Immature natural killer cell (primary cell): ENCODE data around the gene PLXNA2. TPM values are rescaled to one million over a fixed set of nuclear protein-coding genes. Genes with fewer than 3 reads are reported as not detected.

Experiments
- DNase-seq, 3 donors: peaks; one replicate each; pipeline ENCODE4 v3.0.0; 2022; ENCODE audit warnings: mixed read lengths in 1 of 3
- H3K27ac Mint-ChIP-seq, 6 donors: one replicate each; pipeline ENCODE4 v1.8.0; 2020; ENCODE audit warnings: mixed read lengths in 6 of 6, mild to moderate bottlenecking in 5 of 6, inconsistent platforms in 4 of 6, moderate library complexity in 3 of 6
- H3K27me3 Mint-ChIP-seq, 3 donors: one replicate each; pipeline ENCODE4 v1.8.0; 2020 to 2021; ENCODE audit warnings: low read depth in 3 of 3, mild to moderate bottlenecking in 3 of 3, mixed read lengths in 3 of 3, moderate library complexity in 3 of 3, inconsistent platforms in 1 of 3
- H3K36me3 Mint-ChIP-seq, 3 donors: one replicate each; pipeline ENCODE4 v1.8.0; 2020; ENCODE audit warnings: mixed read lengths in 3 of 3, inconsistent platforms in 2 of 3, mild to moderate bottlenecking in 2 of 3
- H3K4me1 Mint-ChIP-seq, 2 donors: one replicate each; pipeline ENCODE4 v1.8.0; 2020; ENCODE audit warnings: inconsistent platforms in 2 of 2, mild to moderate bottlenecking in 2 of 2, mixed read lengths in 2 of 2, moderate library complexity in 1 of 2
- H3K4me3 Mint-ChIP-seq, 5 donors: one replicate each; pipeline ENCODE4 v1.8.0; 2020; ENCODE audit warnings: mild to moderate bottlenecking in 5 of 5, mixed read lengths in 5 of 5, inconsistent platforms in 3 of 5, moderate library complexity in 3 of 5
- H3K9me3 Mint-ChIP-seq, 6 donors: one replicate each; pipeline ENCODE4 v1.8.0; 2020; ENCODE audit warnings: mild to moderate bottlenecking in 6 of 6, mixed read lengths in 6 of 6, inconsistent platforms in 4 of 6, moderate library complexity in 3 of 6
- polyA plus RNA-seq, 3 donors: library from polyadenylated mRNA; unstranded; fragments of 300-500 nt; fragmentation: Illumina TruSeq; gene quantifications; one replicate each; pipeline ENCODE4 v1.2.3, GENCODE V29; 2021

The PLXNA2 gene
- polyA plus RNA-seq, 3 donors from 2014 or later = 0.22 TPM; not detected in 2

DNA sequence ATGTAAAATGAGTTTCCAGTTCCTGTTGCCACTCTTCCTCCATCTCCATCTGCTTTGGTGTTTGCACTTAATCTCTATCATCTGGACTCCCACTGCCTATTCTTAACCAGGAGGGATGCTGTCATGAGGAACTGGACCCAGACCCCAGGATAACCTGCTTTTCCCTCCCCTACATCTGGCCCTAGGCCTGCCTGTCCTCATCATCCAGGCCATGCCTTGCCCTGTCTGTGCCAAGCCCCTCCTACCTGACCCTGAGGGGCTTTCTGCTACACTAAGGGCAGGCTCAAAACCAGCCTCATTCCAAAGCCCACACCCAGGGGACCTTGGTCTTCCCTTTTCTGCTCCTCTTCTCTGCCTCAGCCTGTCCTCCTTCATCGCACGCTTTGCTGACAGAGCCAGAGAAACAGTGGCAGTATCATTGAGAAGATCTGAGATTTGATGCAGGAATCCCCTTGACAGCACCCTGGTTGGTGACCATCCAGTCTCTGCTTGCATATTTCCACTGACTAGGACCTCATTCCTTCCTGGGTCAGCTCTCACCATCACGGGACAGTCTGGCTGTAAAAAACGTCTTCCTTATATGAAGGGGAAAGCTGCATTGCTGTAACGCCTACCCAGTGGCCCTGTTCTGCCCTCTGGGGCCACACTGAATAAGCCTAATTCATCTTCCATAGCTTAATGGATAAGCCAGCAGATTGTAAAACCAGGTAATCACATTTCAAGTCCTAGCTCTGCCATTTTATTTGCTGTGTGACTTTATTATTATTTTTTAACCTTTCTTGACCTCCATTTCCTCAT lies 38.8 kb downstream of the PLXNA2 start:
- Mint-ChIP-seq H3K27ac (no peak overlapping the region), H3K4me1 (no peaks in the 10 kb centered on the region)
- no peak for DNase-seq

DNA sequence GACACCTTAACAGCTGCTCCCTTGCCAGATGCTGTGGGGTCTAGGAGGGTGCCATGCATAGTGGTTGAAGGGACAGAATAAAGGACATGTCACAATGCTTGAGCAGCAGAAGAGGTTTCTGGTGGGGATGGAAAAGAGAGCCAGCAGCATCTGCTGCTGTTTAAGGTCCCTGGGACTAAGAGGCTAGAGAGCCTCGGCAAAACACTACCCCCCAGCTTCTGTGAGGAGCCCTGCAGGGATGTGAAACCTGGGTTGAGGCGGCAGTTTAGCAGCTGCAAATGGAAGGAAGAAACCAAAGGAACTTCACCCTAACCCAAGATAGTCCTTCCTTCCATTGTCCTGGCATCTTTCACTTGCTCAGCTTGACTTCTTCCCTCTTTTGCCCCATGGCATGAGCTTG lies 39.4 kb downstream of the PLXNA2 start:
- no peak overlapping the region for H3K27ac Mint-ChIP-seq

More for the DNA sequence above, 38.8 kb downstream of the PLXNA2 start:
- Mint-ChIP-seq H3K9me3 (no peaks in the 10 kb centered on the region), H3K36me3 (no peaks in the 10 kb centered on the region), H3K27me3 (peaks cover 0 to 6% (median 4%) of the 10 kb centered on the region in 3 donors), H3K4me3 (no peak overlapping the region)

DNA sequence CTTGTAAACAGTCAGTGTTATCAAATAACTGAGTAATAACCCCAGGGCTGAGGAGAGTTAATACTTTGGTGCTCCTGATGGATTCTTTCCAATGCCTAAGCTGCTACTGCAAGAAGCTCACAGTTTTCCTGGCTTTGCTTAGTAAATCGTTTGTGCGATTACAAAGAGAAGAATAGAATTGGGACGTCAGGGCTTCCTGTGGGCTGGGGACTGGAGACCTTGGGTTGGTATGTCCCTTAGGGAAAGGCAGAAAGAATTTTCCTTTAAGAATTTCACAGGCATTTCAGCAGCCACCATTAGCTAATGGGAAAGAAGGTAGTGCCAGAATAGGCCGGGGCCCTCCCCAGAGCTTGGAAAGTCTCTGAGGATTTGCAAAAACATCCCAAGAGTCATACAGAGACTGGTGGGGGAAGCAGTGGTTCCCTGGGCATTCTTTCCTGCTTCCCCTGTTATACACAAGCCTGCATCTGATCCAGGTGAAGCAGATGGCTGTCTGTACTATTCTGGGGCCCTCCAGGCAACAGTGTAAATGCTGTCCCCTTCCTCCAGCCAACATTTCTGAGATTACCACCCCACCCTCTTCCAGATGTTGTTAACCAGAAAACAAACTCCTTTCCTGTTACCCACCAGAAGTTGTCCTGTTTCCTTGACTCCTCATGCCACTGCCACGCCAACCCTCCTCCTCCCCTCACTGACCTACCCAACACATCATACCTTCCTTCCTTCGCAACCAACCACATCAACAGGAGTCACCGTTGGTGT lies 40.2 kb downstream of the PLXNA2 start:
- H3K4me3 Mint-ChIP-seq = no peak overlapping the region
- H3K27me3 Mint-ChIP-seq = peaks cover 0 to 6% (median 4%) of the 10 kb centered on the region in 3 donors
- H3K4me1 Mint-ChIP-seq = no peaks in the 10 kb centered on the region
- H3K36me3 Mint-ChIP-seq = no peaks in the 10 kb centered on the region
- H3K9me3 Mint-ChIP-seq = no peaks in the 10 kb centered on the region
- H3K27ac Mint-ChIP-seq = no peak overlapping the region
- no peak for DNase-seq

More for the DNA sequence above, 39.4 kb downstream of the PLXNA2 start:
- Mint-ChIP-seq H3K36me3 (no peaks in the 10 kb centered on the region), H3K4me3 (no peak overlapping the region), H3K27me3 (peaks cover 0 to 6% (median 4%) of the 10 kb centered on the region in 3 donors), H3K4me1 (no peaks in the 10 kb centered on the region), H3K9me3 (no peaks in the 10 kb centered on the region)
- no peak for DNase-seq

DNA sequence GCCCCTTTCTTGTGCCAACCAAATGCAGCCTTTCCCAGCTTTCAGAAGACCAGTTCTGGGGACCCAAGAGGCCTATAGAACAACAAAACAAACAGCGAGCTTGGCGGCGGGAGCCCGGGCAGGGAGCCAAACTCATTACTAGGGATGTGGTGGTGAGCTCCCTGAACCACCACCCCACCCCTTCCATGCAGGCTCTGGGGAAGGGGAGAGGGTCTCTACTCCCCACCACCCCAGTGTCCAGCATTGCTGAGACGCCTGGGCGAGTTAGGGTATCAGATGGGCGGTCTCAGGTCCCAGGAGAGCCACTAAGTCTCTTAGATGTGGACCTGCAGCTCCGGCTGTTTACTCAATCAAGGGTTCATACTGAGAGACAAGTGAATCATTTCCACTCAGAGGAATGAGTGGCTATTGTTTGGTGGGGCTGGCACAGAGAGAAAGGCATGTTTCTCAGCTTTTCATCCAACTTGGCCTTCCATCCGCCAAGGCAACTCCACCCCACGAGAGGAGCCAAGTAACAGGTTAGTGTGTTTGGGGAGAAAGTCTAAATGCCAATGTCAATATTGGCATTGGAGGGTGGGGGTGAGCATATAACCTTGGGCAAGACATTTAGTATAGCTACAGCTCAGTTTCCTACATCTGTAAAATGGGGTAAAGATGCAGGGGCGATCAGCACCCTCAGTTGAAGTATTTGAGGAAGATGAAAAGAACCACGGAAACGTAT lies 40.9 kb downstream of the PLXNA2 start:
- Mint-ChIP-seq H3K4me3 (no peak overlapping the region), H3K4me1 (no peaks in the 10 kb centered on the region), H3K36me3 (no peaks in the 10 kb centered on the region), H3K27ac (no peak overlapping the region), H3K27me3 (peaks cover 0 to 6% (median 4%) of the 10 kb centered on the region in 3 donors), H3K9me3 (no peaks in the 10 kb centered on the region)
- DNase-seq = no peak

DNA sequence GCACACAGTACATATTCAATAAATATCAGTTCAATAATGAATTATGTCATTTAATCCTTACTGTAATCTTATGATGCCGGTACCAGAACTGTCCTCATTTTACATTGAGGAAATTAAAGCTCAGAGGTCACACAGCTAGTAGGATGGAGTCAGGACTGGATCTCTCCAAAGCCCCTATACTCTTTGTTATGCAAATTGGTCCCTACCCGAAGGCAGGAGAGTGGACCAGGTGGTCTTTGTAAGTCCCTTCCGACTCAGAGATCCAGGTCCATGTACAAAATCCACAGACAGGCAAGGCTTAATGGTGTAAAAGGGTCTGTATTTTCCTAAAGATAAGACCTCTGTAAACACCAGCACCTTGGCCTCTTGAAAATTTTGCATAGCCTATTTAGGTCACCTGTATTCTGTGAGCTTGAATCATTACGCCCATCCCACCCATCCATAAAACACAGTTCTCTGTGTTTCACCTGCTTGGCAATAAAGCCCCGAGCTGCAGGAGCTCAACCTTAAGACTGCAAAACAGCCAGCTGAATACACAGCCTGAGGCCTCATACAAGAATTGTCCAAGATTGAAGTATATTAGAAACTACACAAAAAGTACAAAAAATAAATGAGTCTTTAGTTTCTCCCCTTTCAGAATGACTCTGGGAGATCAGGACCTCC lies 41.7 kb downstream of the PLXNA2 start:
- no peaks in the 10 kb centered on the region for H3K4me1 Mint-ChIP-seq
- H3K27ac Mint-ChIP-seq = no peak overlapping the region
- H3K4me3 Mint-ChIP-seq = no peak overlapping the region
- no peak for DNase-seq
- H3K27me3 Mint-ChIP-seq = peaks cover 0 to 4% (median 3%) of the 10 kb centered on the region in 3 donors
- H3K9me3 Mint-ChIP-seq = no peaks in the 10 kb centered on the region
- H3K36me3 Mint-ChIP-seq = no peaks in the 10 kb centered on the region

DNA sequence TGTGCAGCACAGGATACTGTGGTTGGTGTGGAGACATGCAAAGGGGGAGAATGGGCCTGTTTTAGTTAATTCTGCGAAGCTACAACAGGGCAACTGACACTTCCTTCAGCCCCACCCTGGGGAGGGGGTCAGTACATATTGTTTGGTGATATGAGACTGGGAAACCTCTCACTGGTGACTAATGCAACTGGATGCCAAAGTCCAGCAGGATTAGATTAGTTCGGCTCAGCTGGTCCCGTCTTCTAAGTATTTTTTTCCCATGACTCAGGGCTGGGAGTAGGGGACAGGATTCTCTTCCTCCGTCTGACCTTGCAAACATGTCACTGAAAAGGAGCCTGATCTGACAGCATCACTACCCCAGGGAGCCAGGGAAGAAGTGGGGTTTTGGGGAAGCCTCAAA lies 43.0 kb downstream of the PLXNA2 start:
- Mint-ChIP-seq H3K9me3 (no peaks in the 10 kb centered on the region), H3K36me3 (no peaks in the 10 kb centered on the region), H3K27ac (no peak overlapping the region), H3K27me3 (peaks cover 0 to 3% (median 2%) of the 10 kb centered on the region in 3 donors), H3K4me1 (no peaks in the 10 kb centered on the region), H3K4me3 (no peak overlapping the region)
- no peak for DNase-seq

DNA sequence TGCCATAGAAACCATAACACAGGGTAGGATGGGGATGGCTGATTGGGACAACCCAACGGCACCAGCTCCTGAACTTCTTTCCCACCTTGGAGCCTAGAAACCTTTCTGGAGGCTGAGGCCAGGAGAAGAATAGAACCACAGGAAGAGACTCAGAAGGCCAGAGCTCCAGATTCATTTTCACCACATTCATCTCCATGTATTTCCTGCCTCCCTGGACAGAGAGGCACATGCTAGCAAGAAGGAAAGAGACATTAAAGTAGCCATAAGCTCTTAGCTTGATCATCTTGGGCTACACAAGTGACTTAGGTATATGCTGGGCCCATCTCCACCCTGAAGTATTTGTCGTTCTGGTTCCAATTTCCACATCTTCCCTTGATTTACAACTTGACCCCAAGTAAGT lies 44.1 kb downstream of the PLXNA2 start:
- Mint-ChIP-seq H3K4me3 (no peak overlapping the region), H3K36me3 (no peaks in the 10 kb centered on the region), H3K4me1 (no peaks in the 10 kb centered on the region), H3K27ac (no peak overlapping the region), H3K27me3 (peaks cover 0 to 3% (median 2%) of the 10 kb centered on the region in 3 donors), H3K9me3 (no peaks in the 10 kb centered on the region)
- DNase-seq = no peak

DNA sequence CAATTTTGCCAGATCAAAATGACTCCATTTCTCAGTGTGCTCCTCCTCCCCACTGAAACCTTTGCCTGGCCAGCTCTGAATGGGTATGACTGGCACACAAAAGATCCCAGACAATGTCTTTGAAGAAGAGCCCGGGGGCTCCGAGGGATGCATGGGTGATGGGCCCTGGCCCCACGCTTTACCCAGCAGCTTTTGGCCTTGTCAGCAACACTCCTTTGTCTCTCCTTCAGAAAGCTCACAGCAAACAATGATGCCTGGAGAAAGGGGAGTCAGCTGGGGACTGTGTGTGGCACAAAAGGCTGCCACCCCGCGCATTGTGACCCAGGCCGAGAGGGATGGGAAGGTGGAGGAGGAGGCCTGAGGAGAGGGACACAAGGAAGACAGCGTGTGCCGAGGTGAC lies 45.9 kb downstream of the PLXNA2 start:
- Mint-ChIP-seq H3K27ac (no peak overlapping the region), H3K4me1 (no peaks in the 10 kb centered on the region), H3K4me3 (no peak overlapping the region), H3K36me3 (no peaks in the 10 kb centered on the region), H3K9me3 (no peaks in the 10 kb centered on the region), H3K27me3 (peaks cover 0 to 6% (median under 1%) of the 10 kb centered on the region in 3 donors)
- DNase-seq = no peak

DNA sequence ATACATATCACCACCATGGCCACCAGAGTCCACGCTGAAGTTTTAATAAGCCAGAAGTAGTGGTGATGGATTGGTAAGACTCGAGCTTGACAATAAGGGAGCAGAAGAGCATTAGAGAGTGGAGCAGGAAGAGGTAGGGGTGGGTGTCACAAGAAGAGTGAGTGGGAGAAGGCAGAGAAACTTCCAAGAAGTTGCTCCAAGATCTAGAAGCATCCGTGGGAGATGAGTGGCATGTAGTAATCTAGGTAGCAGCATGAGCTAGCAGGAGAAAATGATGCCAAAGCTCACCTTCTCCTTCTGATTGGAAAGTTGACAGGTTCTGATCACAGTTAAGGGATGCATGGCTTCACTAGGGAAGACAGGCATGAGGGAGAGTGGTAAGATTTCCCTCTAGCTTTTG lies 49.2 kb downstream of the PLXNA2 start:
- Mint-ChIP-seq H3K4me3 (no peak overlapping the region), H3K9me3 (no peaks in the 10 kb centered on the region), H3K36me3 (no peaks in the 10 kb centered on the region), H3K27ac (no peak overlapping the region), H3K27me3 (peaks cover 0 to 8% (median 5%) of the 10 kb centered on the region in 3 donors), H3K4me1 (no peaks in the 10 kb centered on the region)
- no peak for DNase-seq

DNA sequence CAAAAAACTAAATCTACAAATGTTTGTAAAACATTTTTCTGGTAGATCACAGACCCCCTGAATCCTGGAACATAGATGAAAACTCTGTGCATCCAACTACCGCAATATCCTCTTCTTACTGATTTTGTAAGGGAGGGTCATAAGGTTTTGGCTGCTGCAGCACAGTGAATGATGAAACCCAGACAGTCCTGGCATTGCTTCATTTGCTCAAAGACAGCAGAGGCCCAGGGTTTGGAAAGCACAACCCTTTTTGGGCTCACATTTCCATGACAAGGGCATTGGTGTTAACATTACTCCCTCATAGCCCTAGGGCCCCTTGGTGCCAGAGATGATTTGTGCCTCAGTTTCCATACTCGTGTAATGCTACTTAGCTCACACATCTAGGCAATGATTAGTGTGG lies 51.2 kb downstream of the PLXNA2 start:
- no peak overlapping the region for H3K27ac Mint-ChIP-seq
- DNase-seq = no peak
- no peaks in the 10 kb centered on the region for H3K4me1 Mint-ChIP-seq
- peaks cover 2 to 10% (median 5%) of the 10 kb centered on the region in 3 donors for H3K27me3 Mint-ChIP-seq
- no peaks in the 10 kb centered on the region for H3K9me3 Mint-ChIP-seq
- no peak overlapping the region for H3K4me3 Mint-ChIP-seq
- H3K36me3 Mint-ChIP-seq = no peaks in the 10 kb centered on the region

DNA sequence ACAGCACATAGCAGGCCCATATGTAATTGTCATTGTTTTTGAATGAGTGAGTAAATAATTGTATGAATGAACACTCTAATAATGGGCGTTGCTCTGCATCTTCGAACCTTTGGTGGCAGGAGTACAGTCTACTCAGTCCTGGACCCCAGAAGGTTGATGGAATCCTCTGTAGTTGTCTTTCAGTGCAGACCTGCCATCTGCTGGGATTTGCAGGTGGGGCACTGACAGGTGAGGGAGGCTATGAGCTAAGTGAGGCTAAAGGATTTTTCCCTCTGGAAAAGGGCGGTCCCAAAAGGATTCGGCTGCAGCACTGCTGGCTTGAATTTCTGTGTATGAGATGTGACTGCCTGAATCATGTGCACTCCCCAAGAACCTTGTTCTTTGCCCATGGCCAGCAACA lies 53.4 kb downstream of the PLXNA2 start:
- Mint-ChIP-seq H3K4me1 (no peaks in the 10 kb centered on the region), H3K9me3 (no peaks in the 10 kb centered on the region), H3K27ac (no peak overlapping the region), H3K27me3 (peaks cover 2 to 9% (median 8%) of the 10 kb centered on the region in 3 donors), H3K36me3 (no peaks in the 10 kb centered on the region), H3K4me3 (no peak overlapping the region)
- DNase-seq = no peak

DNA sequence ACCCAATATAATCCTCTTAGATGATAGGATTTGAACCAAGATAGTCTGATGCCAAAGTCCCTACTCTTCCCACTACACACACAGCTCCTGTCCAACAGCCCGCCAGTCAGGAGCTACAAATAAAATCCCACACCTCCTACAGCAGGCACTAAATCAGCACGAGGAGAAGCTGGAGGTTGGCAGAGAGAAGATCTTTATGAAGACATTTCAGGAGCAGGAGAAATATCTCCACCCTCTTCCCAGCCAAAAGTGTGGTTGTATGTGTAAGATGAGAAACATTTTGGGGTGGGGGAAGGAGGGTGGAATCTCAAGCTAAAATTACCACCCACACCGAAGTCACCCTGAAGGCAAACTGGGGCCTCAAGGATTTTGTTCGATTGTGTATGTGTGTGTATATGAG lies 54.5 kb downstream of the PLXNA2 start:
- DNase-seq = no peak
- Mint-ChIP-seq H3K36me3 (no peaks in the 10 kb centered on the region), H3K27me3 (peaks cover 2 to 8% (median 7%) of the 10 kb centered on the region in 3 donors), H3K9me3 (no peaks in the 10 kb centered on the region), H3K4me1 (no peaks in the 10 kb centered on the region), H3K4me3 (no peak overlapping the region), H3K27ac (no peak overlapping the region)

DNA sequence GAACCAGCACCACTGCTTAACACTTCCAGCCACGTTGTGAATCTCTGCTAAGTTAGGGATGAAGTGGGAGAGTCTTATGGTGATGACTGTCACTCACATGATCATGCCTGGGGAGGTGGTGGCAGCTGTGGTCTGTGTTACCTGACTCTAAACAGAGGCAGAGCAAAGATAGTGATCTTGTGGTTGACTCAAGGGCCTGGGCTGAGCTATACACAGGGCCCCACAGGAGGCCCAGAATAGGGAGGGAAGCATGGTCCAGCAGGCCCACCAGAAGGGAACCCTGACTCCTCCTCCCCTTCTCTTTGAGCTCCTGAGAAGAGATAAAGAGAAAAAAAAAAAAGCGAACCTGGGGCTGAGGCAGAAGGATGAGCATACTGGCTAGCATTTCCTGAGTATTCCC lies 55.0 kb downstream of the PLXNA2 start:
- Mint-ChIP-seq H3K4me1 (no peaks in the 10 kb centered on the region), H3K27me3 (peaks cover 2 to 10% (median 8%) of the 10 kb centered on the region in 3 donors), H3K9me3 (no peaks in the 10 kb centered on the region), H3K4me3 (no peak overlapping the region), H3K36me3 (no peaks in the 10 kb centered on the region), H3K27ac (no peak overlapping the region)
- no peak for DNase-seq
